ENCODE measurements around the gene PLD5. TPM values are rescaled to one million over a fixed set of nuclear protein-coding genes. Genes with fewer than 3 reads are reported as not detected.
"Not testable (repeated sequence)": the region's sequence is repeated elsewhere in the genome, so short reads cannot be mapped to it uniquely, and the experiment has no call there.

PLD5 gene
- total and polyA plus RNA-seq, 11 donors: 0.05 to 0.96 (median 0.21) TPM; not detected in 2

GRCh38 chr1:242318140-242318539 lies 206.4 kb downstream of the PLD5 start:
- no peak for ATAC-seq
- Histone ChIP-seq H3K36me3 (no peaks in the 10 kb centered on the region), H3K4me3 (no peak overlapping the region), H3K27ac (no peak overlapping the region), H3K9me3 (no peaks in the 10 kb centered on the region), H3K27me3 (no peaks in the 10 kb centered on the region), H3K4me1 (no peaks in the 10 kb centered on the region)
- intact Hi-C loops (cut with DNase I): no loop called here
- peak in 1 of 5 donors; percentile 17 for DNase-seq
- 77 to 82% (median 79%) methylated on average over 10 of the region's 10 CpGs for WGBS, 4 donors
- TF ChIP-seq POLR2A (IDR thresholded peaks at IDR 0.05) (no peak), CTCF (IDR thresholded peaks at IDR 0.05) (no peak)

- H3K36me3 ChIP-seq; H3K4me1 ChIP-seq; DNase-seq; ATAC-seq; H3K27me3 ChIP-seq; intact Hi-C loops (cut with DNase I); H3K9me3 ChIP-seq; H3K4me3 ChIP-seq; H3K27ac ChIP-seq: not testable (repeated sequence)
- 66 to 100% (median 85%) methylated on average over 1 of the region's 1 CpG for WGBS, 4 donors
Measured at GRCh38 chr1:242314865-242315264, 209.6 kb downstream of the PLD5 start.

GRCh38 chr1:242314085-242314649 lies 210.3 kb downstream of the PLD5 start:
- WGBS, 4 donors: 45 to 60% (median 46%) methylated on average over 3 of the region's 3 CpGs
- H3K36me3 ChIP-seq; H3K27ac ChIP-seq; H3K27me3 ChIP-seq; DNase-seq; intact Hi-C loops (cut with DNase I); H3K4me1 ChIP-seq; H3K9me3 ChIP-seq; H3K4me3 ChIP-seq; ATAC-seq: not testable (repeated sequence)

- ATAC-seq; H3K4me1 ChIP-seq; H3K9me3 ChIP-seq; H3K27me3 ChIP-seq; intact Hi-C loops (cut with DNase I); H3K36me3 ChIP-seq; H3K4me3 ChIP-seq; DNase-seq; H3K27ac ChIP-seq: not testable (repeated sequence)
- WGBS, 4 donors: 47 to 60% (median 50%) methylated on average over 6 to 7 of the region's 7 CpGs
Measured at GRCh38 chr1:242308681-242309080, 215.8 kb downstream of the PLD5 start.

GRCh38 chr1:242293781-242294180 lies 230.7 kb downstream of the PLD5 start:
- ATAC-seq; H3K9me3 ChIP-seq; intact Hi-C loops (cut with DNase I); H3K4me3 ChIP-seq; H3K4me1 ChIP-seq; H3K27me3 ChIP-seq; DNase-seq; H3K36me3 ChIP-seq; H3K27ac ChIP-seq: not testable (repeated sequence)
- WGBS, 4 donors: 79 to 88% (median 81%) methylated on average over 1 of the region's 1 CpG

GRCh38 chr1:242288067-242288466 lies 236.4 kb downstream of the PLD5 start:
- H3K27ac ChIP-seq; intact Hi-C loops (cut with DNase I); H3K9me3 ChIP-seq; H3K36me3 ChIP-seq; H3K27me3 ChIP-seq; ATAC-seq; H3K4me3 ChIP-seq; H3K4me1 ChIP-seq; DNase-seq: not testable (repeated sequence)
- 68 to 89% (median 77%) methylated on average over 3 of the region's 3 CpGs for WGBS, 4 donors

GRCh38 chr1:242282758-242283485 lies 241.6 kb downstream of the PLD5 start:
- DNase-seq; ATAC-seq; H3K36me3 ChIP-seq; H3K9me3 ChIP-seq; H3K4me1 ChIP-seq; H3K27ac ChIP-seq; H3K4me3 ChIP-seq; intact Hi-C loops (cut with DNase I); H3K27me3 ChIP-seq: not testable (repeated sequence)
- 52 to 65% (median 56%) methylated on average over 5 of the region's 5 CpGs for WGBS, 4 donors

GRCh38 chr1:242278406-242278805 lies 246.1 kb downstream of the PLD5 start:
- intact Hi-C loops (cut with DNase I); H3K4me3 ChIP-seq; DNase-seq; H3K4me1 ChIP-seq; H3K27ac ChIP-seq; H3K27me3 ChIP-seq; ATAC-seq; H3K9me3 ChIP-seq; H3K36me3 ChIP-seq: not testable (repeated sequence)
- WGBS, 4 donors: 76 to 81% (median 78%) methylated on average over 3 of the region's 3 CpGs

GRCh38 chr1:242276769-242277168 lies 247.7 kb downstream of the PLD5 start:
- DNase-seq; H3K27ac ChIP-seq; H3K9me3 ChIP-seq; ATAC-seq; H3K4me3 ChIP-seq; H3K27me3 ChIP-seq; intact Hi-C loops (cut with DNase I); H3K36me3 ChIP-seq; H3K4me1 ChIP-seq: not testable (repeated sequence)
- 63 to 71% (median 68%) methylated on average over 6 of the region's 6 CpGs for WGBS, 4 donors

GRCh38 chr1:242267004-242267403 lies 257.5 kb downstream of the PLD5 start:
- H3K27me3 ChIP-seq; H3K4me3 ChIP-seq; intact Hi-C loops (cut with DNase I); DNase-seq; H3K9me3 ChIP-seq; H3K36me3 ChIP-seq; H3K4me1 ChIP-seq; H3K27ac ChIP-seq; ATAC-seq: not testable (repeated sequence)
- 86 to 95% (median 88%) methylated on average over 2 of the region's 2 CpGs for WGBS, 4 donors
